Measurements from ENCODE around the gene RGS7.

The RGS7 gene

GRCh38 chr1:240968864-240969263 lies 388.1 kb downstream of the RGS7 start:
- TF ChIP-seq CTCF (IDR thresholded peaks at IDR 0.05; ENCODE audit: extremely low read depth, missing control alignments) = no peak

GRCh38 chr1:240967070-240967724 lies 389.8 kb downstream of the RGS7 start:
- TF ChIP-seq CTCF (IDR thresholded peaks at IDR 0.05; ENCODE audit: extremely low read depth, missing control alignments) = no peak
- no peak for DNase-seq (ENCODE audit: low spot score)

More at GRCh38 chr1:240968864-240969263, 388.1 kb downstream of the RGS7 start:
- DNase-seq (ENCODE audit: low spot score) = no peak

DNA sequence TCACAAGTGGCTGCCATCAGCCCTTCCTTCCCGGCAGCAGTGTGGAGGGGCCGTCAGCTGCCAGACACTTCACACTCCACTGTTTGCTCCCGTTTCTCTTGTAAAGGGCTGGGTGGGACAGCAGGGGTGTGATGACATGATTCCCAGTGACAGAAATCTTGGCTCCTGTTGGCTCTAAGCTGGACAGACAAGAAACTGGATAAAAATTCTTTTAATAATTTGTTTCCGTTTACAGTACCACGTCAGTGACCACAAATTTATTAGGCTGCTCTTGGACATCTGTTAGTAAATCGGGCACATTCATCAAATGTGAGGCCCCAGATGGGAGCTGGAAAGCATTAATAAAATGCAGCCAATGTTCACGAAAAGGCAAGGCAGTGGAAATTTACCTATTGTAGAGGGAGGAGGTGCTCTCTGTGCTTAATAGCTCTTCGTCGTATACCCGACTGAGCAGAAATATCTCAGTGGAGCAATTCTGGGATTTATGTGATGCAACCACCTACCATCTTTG lies 391.4 kb downstream of the RGS7 start:
- DNase-seq (ENCODE audit: low spot score) = no peak
- TF ChIP-seq CTCF (IDR thresholded peaks at IDR 0.05; ENCODE audit: extremely low read depth, missing control alignments) = no peak

GRCh38 chr1:240962086-240962485 lies 394.9 kb downstream of the RGS7 start:
- no peak for TF ChIP-seq CTCF (IDR thresholded peaks at IDR 0.05; ENCODE audit: extremely low read depth, missing control alignments)
- no peak for DNase-seq (ENCODE audit: low spot score)

DNA sequence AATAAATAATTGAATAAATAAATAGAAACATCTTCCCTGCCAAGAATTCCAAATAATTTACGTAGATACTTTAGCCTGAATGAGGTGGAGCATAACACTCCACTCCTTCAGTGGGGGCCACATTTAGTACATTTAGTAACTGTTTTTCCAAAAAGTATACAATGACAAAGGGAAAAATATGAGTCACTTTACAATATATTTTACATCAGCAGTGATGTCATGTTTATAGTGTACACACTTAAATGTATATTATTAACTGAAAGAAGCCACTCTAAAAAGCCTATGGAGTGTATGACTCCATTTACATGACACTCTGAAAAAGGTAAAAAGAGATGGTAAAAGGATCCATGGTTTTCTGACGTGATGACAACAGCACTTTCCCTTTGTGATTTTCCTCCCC lies 400.6 kb downstream of the RGS7 start:
- no peak for TF ChIP-seq CTCF (IDR thresholded peaks at IDR 0.05; ENCODE audit: extremely low read depth, missing control alignments)

GRCh38 chr1:240956020-240956419 lies 401.0 kb downstream of the RGS7 start:
- no peak for TF ChIP-seq CTCF (IDR thresholded peaks at IDR 0.05; ENCODE audit: extremely low read depth, missing control alignments)
- DNase-seq (ENCODE audit: low spot score) = no peak

More for the DNA sequence above, 400.6 kb downstream of the RGS7 start:
- DNase-seq (ENCODE audit: low spot score) = no peak

- no peak for DNase-seq (ENCODE audit: low spot score)
- TF ChIP-seq CTCF (IDR thresholded peaks at IDR 0.05; ENCODE audit: extremely low read depth, missing control alignments) = no peak
Measured at GRCh38 chr1:240947438-240948224, 409.4 kb downstream of the RGS7 start.
